Measurements from ENCODE around the gene NDUFAB1.
A peak's percentile ranks its signal among the peaks of the same experiment; 100 is the strongest.
"Not testable (repeated sequence)": the region's sequence is repeated elsewhere in the genome, so short reads cannot be mapped to it uniquely, and the experiment has no call there.

Gene NDUFAB1

DNA sequence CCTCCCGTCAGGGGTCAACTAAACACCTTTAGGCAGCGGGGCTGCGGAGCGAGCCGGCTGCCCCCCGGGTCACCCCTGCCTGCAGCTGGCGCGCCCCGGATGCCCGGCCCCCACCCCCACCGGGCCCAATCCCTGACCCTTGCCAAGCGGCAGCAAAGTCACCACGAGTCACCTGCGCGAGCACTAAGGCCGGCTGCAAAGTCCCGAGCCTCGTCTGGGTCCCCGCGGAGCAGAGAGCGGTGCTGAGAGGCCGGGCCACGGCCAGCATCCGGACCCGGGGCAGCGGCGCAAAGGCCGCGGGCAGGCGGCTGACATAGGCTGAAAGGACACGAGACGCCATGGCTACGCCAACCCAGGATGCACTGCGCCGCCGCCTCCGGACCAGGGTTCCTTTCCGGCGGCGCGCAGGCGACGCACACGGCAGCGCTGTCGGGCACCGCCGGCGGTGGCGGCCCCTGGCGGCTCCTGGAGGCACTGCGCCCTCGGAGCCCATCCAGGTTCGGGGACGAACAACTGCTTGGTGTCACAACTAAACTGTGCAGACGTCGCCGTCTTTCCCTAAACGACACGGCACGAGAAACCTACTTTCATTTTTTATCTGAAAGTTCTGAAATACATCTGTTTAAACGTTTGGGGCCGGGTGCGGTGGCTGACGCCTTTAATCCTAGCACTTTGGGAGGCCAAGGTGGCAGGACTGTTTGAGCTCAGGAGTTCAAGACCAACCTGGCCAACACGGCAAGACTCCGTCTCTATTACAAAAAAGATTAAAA is at the start of gene NDUFAB1:
Gene NDUFAB1, minus strand, starts transcription at position 366 of the 770 bp plus-strand sequence. Its CDS starts 26 bp downstream, at position 340.
- peak; percentile 33 for DNase-seq

DNA sequence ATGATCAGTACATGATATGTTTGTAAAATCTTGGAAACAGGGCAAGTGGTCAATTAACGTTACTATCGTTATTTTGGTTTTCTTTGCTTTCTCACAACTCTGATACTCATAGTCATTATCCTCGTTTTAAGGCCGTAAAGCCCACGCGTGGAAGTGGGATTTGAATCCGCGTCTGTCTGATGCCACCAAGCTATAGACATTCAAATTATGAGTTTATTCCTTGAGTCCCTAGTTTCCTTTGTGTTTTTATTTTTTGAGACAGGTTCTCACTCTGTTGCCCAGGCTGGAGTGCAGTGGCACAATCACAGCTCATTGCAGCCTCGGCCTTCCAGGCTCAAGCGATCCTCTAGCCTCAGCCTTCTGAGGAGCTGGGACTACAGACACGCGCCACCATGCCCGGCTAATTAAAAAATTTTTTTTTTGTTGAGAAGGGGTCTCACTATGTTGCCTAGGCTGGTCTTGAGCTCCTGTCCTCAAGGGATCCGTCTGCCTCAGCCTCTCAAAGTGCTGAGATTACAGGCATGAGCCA is 46.2 kb upstream of the NDUFAB1 start:
- no peak for DNase-seq

DNA sequence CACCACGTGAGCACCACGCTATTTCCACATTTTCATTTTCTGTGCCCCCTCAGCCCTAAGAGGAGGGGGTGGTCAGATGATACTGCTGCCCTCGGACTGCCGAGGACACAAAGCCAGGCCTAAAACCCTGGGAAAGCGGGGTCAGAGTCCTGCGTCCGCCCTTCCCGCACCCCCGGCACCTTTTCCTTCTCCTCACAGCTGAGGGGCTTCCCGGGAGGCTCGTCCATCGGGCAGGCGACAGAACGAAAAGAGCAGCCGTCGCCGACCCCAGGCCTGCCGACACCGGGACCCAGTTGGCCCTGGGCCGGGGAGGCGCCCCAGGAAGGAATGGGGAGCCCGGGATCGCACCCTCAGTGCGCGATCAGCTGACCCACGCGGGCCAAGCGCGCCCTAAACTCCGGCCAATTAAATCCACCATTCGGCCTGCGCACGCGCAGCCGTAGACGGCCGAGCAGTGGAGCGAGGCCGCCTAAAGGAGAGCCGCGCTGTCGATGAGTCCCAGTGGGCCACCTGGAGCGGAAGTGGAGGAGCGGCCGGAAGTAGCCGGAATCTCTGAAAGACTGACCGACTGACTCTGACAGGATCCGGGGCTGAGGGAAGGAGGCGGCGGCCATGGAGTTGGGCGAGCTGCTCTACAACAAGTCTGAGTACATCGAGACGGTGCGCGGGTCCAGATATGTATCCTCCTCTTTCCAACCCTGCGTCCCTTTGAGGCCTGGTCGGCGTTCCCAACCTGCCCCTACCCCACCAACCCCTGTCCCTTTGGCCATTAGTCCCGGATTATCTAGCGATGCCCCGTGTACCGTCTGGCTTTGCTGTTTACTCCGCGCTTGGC is 45.0 kb upstream of the NDUFAB1 start, which contains the start of the genes DCTN5 and PALB2:
Gene DCTN5, plus strand, starts transcription at position 536 of the 835 bp plus-strand sequence. Its CDS starts 77 bp downstream, at position 613.
Gene PALB2, minus strand, starts transcription at position 380 of the 835 bp plus-strand sequence. Its CDS starts 153 bp downstream, at position 227.
- peak; percentile 51 for DNase-seq

DNA sequence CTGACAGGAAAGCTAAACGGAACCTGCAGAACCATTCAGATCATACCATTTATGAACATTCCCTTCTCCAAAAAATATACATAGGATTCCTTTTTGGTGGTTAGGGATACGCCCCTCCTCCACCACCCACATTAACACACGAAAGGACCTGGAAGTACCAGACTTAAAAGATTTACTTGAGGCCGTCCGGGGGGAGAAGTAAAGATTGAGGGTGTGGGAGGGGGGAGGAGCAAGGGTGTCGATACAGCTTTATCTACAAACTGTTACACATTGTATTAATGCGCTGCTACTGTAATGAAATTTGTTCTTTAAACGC is 44.5 kb upstream of the NDUFAB1 start:
- no peak for DNase-seq

DNA sequence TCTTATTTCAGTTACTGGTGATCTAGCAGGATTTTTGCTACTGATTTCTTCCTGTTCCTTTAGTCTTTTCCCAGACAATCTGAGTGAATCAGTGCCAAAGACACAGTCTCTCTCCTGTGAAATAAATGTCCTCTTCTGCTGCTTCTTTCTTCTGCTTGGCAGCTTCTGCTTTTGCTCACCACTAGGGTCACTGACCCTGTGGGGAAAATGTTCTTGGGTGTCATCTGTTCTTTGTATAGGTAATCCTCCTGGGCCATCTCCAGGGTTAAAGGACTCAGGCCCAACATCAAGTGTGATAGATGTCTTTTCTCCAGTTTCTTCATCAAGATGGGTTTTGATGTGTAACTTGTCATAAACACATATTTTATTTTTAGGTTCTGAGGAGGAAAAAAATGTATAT is 39.8 kb upstream of the NDUFAB1 start:
- DNase-seq, result no peak

DNA sequence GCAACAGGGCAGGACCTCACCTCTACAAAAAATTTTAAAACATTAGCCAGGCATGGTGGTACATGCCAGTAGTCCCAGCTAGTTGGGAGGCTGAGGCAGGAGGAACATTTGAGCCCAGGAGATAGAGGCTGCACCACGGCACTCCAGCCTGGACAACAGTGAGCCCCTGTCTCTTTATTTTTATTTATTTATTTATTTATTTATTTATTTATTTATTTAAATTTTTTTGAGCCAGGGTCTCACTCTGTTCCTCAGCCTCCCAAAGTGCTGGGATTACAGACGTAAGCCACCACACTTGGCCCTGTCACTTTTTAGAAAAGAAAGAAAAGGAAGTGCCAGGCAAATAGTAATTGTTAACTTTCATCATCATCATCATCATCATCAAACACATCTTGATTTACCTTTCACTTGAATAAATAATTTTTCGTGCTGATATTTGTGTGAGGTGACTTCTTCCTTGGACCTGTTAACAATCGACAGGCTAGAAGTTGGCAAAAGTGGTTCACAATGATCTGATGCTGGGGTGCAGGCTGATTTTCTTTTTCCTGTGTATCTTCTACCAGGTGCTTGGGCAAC is 38.4 kb upstream of the NDUFAB1 start:
- DNase-seq, result no peak

DNA sequence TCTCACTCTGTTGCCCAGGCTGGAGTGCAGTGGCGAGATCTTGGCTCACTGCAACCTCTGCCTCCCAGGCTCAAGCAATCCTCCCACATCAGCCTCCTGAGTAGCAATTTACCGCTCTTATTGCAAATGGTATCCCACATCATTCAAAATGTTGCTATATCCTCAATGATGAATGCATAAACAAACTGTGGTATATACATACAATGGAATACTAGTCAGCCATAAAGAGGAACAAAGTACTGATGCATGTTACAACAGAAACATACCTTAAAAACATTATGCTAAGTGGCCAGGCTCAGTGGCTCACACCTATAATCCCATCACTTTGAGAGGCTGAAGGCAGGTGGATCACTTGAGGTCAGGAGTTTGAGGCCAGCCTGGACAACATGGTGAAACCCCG is 35.8 kb upstream of the NDUFAB1 start:
- not testable (repeated sequence) for DNase-seq

DNA sequence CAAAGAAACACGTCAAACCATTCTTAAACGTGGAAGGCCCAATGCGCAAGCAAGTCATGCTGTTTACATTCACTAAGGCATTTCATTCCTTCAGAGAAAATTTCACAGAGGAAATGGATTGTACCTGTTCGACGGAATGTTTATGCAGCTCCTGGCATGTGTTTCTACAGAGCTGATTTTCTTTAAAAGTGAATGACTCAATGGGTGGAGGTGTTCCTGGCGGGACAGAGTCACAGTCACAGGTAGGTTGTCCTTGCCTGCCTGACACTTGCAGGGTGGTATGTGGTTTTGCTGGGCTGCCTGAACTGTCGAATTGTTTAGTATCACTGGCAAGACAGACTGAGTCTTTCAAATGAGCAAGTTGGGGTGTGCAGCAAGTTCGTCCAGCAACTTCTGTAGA is 33.4 kb upstream of the NDUFAB1 start:
- no peak for DNase-seq

DNA sequence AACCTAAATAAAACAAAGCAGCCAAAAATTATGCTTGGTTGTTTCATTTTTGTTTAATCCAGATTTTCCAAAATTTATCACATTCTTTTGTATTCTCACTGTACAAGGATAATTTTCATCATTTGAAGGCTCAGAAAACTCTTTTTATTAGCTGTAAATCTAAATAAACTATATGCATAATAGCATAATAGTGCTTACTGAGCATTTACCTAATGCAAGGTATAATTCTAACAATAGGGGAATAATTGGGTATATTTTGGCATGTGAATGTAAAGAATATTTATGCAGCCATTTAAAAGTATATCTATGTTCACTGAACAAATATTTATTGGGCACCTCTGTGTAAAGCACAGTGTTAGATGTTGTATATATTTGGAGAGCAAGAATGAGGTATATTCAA is 28.0 kb upstream of the NDUFAB1 start:
- DNase-seq, result no peak

DNA sequence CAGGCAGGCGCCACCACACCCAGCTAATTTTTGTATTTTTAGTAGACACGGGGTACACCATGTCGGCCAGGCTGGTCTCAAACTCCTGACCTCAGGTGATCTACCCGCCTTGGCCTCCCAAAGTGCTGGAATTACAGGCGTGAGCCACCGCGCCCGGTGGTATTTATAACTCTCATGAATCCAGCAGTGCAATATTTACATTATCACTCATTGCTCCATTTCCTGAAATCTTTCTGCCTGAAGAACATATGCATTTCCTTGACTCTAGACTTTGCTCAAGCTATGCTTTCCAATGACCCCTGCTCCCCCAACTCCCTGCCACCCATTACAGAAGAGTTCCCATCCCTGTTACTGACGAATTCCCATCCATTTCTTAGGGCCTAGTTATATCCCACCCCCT is 19.7 kb upstream of the NDUFAB1 start:
- DNase-seq, result no peak

DNA sequence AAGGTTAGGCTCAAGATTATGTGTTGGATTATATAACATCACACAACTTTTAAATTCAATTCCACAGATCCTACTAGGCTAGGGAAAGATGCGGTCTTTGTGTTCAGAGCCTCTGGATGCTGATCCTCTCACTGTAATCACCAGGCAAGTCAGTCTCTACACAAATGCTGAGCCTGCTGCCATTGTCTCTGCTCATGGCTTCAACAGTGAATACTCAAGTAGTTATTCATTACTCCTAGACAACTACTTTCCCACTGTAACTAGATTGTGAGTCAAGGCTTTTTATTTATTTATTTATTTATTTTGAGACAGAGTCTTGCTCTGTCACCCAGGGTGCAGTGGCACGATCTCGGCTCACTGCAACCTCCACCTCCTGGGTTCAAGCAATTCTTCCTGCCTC is 15.8 kb upstream of the NDUFAB1 start:
- no peak for DNase-seq

DNA sequence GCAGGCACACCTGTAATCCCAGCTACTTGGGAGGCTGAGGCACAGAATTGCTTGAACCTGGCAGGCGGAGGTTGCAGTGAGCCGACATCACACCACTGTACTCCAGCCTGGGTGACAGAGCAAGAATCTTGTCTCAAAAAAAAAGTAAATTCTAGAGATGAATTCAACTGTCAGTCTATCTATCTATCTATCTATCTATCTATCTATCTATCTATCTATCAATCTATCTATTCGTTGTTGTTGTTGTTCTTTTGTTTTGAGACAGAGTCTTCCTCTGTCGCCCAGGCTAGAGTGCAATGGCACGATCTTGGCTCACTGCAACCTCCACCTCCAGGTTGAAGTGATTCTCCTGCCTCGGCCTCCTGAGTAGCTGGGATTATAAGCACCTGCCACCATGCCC is 14.8 kb upstream of the NDUFAB1 start:
- not testable (repeated sequence) for DNase-seq

DNA sequence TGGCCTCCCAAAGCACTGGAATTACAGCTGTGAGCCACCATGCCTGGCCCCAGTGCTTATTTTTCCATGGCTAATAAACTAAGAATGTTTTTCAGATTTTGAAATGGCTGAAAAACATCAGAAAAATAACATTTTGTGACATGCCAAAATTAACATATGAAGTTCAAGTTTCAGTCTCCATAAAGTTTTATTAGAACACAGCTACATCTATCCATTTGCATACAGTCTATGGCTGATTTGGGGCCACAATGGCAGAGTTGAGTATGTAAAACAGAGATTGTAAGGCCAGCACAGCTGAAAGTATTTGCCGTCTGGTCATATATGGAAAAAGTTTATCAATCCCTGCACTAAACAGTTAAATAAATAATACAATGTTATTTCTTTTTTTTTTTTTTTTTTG is 13.8 kb upstream of the NDUFAB1 start:
- DNase-seq, result no peak

DNA sequence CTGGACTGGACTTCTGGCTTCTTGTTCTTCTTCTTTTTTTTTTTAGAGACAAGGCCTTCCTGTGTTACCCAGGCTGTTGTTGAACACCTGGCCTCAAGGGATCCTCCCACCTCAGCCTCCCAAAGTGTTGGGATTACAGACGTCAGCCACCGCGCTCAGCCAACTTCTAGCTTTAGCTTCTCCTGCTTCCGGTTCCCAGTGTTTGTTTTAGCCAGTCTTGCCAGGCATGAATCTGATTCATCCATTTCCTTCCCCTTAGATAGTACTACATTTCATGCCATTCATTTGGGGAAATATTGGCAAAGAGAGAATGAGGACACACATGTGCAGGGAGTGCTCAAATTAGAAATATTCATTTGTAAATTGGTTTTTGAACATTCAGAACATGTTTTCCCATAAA is 12.1 kb upstream of the NDUFAB1 start:
- DNase-seq, result no peak

DNA sequence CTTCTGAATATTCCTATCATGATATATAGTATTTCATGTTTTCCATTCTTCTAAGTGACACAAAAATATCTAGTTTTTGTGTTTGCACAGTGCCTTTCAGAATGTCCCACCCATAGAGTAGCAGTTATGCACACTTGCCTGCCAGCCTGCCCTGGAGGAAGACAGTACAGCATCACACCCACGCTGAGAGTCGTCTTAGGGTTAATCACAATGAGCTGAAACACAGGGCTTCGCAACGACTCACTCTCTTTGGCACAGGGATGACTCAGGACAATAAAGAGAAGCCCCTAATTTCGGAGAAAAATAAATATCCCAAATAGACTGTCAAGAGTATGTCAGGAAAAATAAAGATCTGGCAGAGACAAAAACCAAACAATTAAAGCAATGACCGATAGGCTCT is 11.6 kb upstream of the NDUFAB1 start:
- no peak for DNase-seq

DNA sequence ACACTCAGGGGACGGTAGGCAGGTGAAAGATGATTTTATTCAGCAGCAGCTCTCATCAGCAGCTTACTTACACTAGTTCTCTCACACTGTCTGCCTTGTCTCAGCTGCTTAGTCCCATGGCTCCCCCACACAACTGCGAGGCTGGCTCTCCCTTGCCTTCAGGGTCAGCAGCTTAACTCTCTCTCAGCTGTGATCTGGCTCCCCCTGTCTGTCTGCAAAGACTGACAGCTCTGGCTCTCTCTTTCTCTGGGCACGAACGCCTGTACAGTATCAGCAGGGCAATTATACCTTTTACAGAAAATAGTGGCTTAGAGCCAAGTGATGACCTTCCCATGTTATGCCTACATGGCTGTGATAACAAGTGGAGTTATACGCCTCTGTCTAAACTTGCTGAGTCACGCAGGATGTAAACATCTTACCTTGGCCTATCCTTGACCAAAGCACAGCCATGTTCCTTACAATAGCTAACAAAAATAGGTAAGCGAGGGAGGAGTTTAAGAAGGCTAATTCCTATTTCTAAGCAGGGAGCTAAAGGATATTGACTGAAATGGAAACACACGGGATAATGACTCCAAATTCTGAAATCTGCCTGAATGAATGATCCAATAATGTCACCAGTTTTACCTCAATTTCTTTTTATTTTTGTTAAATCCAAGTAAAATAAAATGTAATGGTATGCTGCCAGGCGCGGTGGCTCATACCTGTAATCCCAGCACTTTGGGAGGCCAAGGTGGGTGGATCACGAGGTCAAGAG is 1.1 kb upstream of the NDUFAB1 start:
- DNase-seq, result no peak

DNA sequence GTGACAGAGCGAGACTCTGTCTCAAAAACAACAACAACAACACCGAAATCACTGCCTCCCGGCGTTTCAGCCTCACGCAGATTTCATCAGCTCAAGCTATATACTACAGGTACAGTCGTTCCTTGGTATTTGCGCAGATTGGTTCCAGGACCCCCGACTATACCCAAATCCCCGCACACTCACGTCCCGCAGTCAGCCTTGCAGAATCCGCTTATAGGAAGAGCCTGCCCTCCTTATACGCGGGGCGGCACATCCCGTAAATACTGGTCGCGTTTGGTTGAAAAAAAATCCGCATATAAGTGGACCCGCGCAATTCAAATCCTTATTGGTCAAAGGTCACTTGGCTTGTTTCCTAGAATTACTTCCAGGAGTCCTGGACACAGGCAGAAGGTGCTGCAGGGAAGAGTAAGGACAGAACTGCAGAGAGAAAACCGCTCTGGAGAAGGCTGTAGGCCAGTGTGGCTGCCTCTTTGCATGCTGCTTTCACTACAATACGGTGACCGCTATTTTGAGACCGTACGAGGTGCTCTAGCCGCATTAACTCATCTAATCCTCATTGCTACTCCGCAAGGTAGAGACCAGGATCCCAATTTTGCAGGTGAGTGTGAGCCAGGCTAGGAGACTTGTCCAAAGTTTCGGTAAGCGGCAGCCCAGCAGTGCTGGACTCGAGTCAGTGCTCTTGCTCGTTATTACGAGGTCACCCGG is 718 bp downstream of the NDUFAB1 start:
- DNase-seq, result no peak

DNA sequence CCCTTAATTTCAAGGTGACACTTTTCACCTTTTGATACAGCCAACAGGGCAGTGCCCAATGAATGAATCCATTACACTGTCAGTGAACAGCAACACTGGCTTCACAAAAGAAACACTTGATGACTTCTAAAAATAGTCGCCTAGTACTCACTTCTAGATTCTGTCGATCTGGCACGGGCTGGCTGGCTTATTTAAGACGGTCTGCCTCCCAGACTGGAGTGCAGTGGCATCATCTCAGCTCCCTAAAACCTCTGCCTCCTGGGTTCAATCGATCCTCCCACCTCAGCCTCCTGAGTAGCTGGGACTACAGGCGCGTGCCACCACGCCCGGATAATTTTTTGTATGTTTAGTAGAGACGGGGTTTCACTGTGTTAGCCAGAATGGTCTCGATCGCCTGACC is 1.9 kb downstream of the NDUFAB1 start:
- no peak for DNase-seq

DNA sequence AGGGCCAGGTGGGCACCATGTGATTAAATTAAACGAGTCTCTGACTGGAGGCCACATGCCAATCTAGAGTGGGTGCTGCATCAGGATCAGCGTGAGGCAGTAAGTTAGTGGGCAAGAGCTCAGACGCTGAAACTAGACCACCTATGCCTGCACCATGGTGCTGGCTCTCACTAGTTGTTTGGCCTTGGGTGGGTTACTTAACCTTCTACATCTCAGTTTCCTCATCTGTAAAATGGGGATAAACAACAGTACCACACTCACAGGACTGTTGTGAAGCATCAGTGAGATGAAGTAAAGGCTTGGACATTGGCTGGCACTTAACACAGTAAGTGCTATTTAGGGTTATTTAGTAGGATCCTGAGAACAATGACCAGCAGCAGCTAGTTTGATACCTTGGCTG is 5.9 kb downstream of the NDUFAB1 start:
- DNase-seq, result no peak

DNA sequence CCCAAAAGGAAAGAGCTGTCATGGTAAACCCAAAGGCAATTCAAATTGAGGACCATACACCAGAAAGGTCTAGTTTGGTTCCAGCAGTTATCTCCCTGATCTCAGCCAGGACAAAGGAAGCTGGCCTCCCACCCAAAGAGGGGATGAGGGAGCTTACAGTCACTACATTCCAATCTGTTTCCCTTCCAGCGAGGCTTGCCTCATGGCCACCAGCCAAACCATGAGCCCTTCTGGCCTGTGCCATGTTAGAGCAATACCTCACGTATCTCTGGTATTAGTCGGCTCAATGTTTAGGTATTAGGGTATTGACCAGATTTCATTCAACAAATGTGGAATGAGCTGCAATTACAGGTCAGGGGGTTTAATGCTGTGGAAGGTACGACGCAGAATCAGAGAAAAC is 8.4 kb downstream of the NDUFAB1 start:
- DNase-seq, result no peak

DNA sequence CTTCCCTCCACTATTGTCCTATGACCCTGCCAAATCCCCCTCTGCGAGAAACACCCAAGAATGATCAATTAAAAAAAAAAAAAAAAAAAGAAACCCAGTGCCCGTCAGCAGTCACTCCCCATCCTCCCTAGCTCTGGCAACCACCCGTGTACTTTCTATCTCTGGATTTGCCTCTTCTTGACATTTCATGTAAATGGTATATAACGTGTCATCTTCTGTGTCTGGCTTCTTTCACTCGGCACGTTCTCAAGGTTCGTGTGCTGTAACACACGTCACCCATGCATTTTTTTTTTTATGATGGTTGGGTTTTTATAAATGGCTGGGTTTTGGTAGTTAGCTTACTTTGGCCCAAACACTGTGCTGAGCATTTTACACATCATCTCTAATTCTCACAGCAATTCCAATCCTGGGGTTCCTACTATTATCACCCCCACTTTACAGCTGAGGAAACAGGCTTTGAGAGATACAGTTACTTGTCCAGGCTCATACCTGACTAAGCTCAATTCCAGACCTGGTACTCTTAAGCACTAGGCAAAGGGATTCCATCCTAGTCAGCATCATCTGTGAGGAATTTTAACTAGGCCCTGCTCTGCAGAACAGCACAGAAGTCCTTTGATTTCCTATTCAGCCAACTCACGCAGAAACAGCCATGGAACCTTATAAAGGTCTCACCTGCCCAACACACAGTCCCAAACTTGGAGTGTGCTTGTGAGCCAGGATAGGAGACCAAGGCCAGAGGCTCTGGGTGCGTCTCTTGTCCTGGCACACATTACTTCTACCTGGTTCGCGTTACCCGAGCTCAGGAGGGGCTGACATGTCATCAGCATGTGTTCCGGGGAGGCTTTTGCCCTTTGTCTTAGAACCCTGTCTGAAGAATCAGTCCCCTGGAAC is 11.7 kb downstream of the NDUFAB1 start:
- DNase-seq, result no peak
